ENCODE data around the gene SNAP25.

Gene SNAP25

GRCh38 chr20:10342152-10342551, 123.5 kb downstream of the SNAP25 start:
- DNase-seq = no peak

- no peak for DNase-seq
These were observed 126.3 kb downstream of the SNAP25 start for GRCh38 chr20:10344953-10345352.

DNA sequence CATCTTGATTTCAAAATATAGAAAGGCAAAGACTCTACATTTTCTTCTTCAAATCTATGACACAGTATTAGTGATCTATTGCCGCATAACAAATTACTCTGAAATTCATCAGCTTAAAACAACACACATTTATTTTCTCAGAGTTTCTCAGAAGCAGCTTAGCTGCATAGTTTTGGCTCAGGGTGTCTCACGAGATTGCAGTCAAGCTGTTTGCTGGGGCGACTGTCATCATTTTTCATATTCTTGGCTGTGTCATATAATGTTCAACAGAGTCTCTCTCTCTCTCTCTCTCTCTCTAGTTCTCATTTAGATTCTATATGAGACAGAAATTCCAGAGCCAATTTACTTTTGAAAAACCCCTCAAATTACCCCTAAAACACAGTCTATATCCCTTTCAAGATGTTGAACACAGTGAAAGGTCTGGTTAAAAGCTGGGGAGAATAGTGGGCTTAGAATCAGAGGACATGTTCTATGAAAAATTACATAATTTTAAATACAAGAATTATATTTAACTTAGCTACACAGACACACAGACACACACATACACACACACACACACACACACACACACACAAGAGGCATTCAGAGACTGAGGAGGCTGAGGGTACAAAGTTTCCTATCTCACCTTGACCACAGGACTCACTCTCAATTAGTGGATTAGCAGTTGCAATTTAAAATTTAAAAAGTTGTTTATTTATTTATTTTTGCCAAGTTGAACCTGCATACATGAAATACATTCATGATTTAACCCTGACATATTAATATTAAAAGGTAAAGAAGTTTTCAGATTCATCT, 128.7 kb downstream of the SNAP25 start:
- no peak for DNase-seq

DNA sequence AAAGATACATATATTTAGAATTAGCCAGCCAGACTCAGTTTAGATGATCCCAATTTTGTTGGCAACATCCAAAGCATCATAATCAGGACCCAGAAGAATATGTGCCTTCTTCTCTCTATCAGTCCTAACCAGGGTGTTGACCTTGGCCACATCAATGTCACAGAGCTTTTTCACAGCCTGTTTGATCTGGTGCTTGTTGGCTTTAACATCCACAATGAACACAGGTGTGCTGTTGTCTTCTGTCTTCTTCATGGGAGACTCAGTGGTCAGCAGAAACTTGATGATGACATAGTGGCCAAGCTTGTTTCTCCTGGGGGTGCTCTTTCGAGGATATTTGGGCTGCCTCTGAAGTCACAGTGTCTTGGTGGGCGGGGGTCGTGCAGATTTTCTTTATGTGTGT, 130.5 kb downstream of the SNAP25 start:
- no peak for DNase-seq

DNA sequence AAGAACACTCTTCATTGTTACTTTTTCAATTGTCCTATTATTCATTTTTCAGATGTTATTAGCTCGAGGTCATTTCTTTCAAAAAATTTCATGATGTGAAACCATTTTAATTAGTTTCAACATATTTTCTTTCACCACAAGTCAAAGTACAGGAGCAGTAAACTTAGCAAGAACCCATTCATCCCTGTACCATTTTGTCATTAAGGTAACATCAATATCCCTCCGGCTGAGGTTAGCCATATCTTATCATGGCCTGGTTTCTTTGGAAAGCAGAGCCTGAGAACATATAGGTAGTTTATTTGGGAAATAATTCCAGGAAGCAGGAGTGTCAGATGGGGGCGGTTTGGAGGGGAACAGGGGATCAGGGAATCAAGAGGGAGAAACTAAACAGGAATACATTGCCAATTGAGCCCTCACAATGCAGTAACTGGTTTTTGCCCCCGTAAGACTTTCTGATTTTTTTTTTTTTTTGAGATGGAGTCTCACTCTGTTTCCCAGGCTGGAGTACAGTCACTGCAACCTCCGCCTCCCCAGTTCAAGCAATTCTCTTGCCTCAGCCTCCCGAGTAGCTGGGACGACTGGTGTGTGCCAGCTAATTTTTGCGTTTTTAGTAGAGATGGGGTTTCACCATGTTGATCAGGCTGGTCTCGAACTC, 131.7 kb downstream of the SNAP25 start:
- DNase-seq = no peak

DNA sequence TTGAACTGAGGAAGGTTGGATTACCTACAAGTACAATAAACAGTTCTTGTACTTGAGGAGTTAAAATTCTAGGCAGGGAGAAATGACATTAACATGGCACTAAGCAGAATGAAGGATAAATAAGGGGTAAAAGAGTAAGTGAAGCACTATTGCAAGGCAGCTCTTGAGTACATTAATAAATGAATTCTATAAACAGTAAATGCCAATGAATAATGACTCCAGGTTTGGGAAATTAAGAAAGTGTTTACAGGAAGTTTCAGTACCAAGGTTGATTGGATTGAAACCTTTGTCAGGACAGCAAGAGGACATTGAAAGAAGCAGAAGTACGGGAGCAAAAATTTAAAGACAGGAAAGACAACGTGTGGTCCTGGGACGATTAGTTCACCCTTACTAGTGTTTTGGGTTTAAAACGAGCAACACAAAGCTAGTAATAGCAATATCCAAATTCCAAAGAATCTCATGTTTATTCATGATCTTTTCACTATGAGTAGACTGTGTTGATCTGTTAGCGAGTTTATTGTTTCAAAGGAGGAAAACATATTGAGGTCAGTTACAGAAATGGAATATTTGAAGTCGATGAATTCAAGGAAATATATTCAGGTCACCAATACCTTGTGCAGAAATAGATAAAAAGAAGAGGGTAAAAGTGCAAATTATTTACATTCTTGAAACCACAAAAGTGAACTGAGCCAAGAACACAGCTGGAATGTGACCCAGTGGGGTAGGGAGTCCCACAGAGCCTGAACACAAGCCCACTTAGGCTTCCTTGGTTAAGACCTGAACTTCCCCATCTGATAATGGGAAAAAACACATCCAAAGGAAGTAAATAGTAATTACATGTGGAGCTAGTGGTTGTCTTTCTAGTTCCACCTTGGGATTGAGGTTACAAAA, 134.5 kb downstream of the SNAP25 start:
- no peak for DNase-seq

GRCh38 chr20:10356628-10357027, 138.0 kb downstream of the SNAP25 start:
- no peak for DNase-seq
